HTR-8/SVneo (cell line): Measurements from ENCODE around the gene BATF3.
"Not testable (repeated sequence)": the region's sequence is repeated elsewhere in the genome, so short reads cannot be mapped to it uniquely, and the experiment has no call there.

ENCODE experiments used
- DNase-seq: peaks from one replicate; pipeline ENCODE4 v3.0.0; 2011; ENCODE audit warnings: low spot score, mixed read lengths; ENCODE audit not compliant: insufficient read length
- FAIRE-seq: peaks from 2 replicates; lab custom pipeline; 2011; peaks lifted over from hg19 to GRCh38; lab: Jason Lieb, UNC

The BATF3 gene

DNA sequence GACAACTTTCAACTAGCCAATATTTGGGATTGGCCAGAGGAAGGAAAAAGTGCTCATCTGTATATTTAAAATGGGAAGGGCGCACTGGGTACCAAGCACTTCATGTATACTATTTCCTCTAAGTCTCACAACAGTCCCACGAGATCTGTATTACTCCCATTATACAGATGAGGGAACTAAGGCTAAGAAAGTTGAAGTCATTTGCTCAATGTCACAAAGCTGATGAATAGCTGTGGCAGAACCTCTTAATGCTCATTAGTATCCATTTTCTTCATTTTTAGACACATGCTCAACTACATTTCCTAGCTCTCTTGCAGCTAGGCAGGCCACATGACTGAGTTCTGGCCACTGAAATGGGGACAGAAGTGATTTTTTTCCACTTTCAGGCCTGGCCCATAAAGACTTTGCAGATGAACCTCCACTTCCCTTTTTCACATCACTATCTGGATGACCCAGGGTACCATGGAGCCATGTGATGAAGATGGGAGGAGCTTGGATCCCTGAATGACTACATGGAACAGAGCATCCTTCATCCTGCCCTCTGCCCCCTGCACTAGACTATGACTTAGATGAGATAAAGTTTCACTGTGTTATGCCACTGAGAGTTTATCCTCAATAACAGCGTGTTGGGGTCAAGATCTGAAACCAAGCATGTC lies 59.3 kb downstream of the BATF3 start:
- FAIRE-seq = no peak
- no peak for DNase-seq

DNA sequence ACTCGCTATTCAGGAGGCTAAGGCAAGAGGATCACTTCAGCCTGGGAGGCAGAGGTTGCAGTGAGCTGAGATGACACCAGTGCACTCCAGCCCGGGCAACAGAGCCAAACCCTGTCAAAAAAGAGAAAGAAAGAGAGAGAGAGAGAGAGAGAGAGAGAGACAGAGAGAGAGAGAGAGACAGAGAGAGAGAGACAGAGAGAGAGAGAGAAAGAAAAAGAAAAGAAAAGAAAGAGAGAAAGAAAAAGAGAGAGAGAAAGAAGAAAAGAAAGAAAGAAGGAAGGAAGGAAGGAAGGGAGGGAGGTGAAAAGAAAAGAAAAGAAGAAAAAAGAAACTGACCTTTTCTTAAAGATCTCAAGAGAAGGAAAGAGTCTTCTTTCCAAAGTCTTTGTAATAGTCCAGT lies 60.1 kb downstream of the BATF3 start:
- not testable (repeated sequence) for FAIRE-seq

GRCh38 chr1:212638492-212639151 lies 61.0 kb downstream of the BATF3 start:
- DNase-seq = no peak

More for the DNA sequence above, 60.1 kb downstream of the BATF3 start:
- not testable (repeated sequence) for DNase-seq

GRCh38 chr1:212637902-212638301 lies 61.7 kb downstream of the BATF3 start:
- DNase-seq (no peak), FAIRE-seq (no peak)

More at GRCh38 chr1:212638492-212639151, 61.0 kb downstream of the BATF3 start:
- no peak for FAIRE-seq
